ENCODE results near the gene WDR19. TPM values are rescaled to one million over a fixed set of nuclear protein-coding genes. Genes with fewer than 3 reads are reported as not detected.

WDR19 gene
- total RNA-seq, 1 donor: 46.2 TPM

DNA sequence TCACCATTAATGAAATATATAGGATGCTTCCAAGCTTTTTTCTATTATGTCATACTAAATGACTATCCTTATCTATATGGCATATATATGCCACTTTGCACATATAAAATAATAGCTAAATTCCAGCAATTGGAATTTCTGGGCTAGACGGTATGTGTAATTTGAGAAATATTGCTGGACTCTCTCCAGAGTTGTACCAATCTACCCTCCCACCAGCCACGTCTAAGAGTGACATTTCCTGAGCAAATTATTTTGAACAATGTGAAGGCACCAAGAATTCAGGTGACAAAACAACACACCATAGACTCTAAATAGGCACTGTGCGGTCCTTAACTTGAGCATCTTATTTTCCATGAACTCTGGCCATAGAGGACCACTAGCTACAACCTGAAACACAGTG lies 121.5 kb downstream of the WDR19 start:
- no peak overlapping the region for H3K4me3 ChIP-seq (ENCODE audit: low read depth, low read length)
- DNase-seq (ENCODE audit: low read depth): no peak
- TF ChIP-seq, protein P1, sequence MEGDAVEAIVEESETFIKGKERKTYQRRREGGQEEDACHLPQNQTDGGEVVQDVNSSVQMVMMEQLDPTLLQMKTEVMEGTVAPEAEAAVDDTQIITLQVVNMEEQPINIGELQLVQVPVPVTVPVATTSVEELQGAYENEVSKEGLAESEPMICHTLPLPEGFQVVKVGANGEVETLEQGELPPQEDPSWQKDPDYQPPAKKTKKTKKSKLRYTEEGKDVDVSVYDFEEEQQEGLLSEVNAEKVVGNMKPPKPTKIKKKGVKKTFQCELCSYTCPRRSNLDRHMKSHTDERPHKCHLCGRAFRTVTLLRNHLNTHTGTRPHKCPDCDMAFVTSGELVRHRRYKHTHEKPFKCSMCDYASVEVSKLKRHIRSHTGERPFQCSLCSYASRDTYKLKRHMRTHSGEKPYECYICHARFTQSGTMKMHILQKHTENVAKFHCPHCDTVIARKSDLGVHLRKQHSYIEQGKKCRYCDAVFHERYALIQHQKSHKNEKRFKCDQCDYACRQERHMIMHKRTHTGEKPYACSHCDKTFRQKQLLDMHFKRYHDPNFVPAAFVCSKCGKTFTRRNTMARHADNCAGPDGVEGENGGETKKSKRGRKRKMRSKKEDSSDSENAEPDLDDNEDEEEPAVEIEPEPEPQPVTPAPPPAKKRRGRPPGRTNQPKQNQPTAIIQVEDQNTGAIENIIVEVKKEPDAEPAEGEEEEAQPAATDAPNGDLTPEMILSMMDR (IDR thresholded peaks at IDR 0.05; ENCODE audit: insufficient read depth, low read length): no peak

DNA sequence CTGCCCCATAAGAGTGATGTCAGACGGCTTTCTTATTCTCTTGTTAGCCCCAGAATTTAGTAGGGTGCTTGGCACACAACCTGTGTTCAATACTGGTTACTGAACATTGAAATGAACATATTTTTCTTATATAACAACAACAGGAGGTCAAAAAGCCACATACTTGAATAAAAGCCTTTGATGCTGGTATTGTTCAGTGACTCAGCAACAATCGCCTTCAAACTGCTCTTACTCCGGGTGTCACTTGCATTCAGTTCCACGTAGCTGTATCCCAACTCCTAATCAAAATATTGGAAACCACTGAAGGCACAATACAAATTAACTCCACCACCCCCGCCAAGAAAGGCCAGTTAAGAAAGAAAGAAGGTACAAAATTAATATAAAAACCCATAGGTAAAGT lies 122.3 kb downstream of the WDR19 start:
- H3K4me3 ChIP-seq (ENCODE audit: low read depth, low read length): no peak overlapping the region
- DNase-seq (ENCODE audit: low read depth): no peak
- TF ChIP-seq, protein P1 (IDR thresholded peaks at IDR 0.05; ENCODE audit: insufficient read depth, low read length): no peak

DNA sequence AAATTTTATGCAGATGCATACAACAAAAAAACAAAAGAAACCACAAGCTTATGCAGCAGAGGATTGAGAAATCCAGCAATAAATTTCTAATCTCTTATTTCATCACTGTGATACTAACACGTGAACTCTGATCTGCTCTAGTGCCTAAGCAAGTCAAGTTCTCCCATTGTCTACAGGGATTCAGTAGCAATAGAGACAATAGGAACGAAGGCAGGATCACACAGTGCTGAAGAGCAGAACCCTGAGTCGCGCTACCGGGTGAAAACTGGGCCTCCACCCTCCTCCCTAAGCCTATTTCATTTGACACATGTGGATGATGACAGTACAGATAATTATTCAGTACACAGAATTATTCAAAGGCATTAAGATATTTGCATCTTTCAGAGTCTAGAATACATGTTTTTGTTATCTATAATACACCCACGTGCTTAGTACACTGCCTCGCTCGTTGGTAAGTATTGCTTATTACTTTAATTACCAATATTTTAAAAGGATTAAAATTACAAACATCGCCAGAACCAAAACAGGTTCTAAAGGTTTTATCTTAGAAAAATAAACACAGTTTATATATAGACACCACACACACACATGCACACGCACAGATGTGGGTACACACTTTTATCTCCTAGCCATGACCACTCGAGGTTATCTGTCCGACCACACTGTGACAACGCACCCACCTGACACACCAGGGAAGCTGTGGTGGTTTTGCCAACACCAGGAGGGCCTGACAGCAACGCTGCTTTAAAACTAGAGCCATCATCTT lies 123.8 kb downstream of the WDR19 start:
- no peak for DNase-seq (ENCODE audit: low read depth)
- TF ChIP-seq, protein P1 (IDR thresholded peaks at IDR 0.05; ENCODE audit: insufficient read depth, low read length): no peak
- no peak overlapping the region for H3K4me3 ChIP-seq (ENCODE audit: low read depth, low read length)

DNA sequence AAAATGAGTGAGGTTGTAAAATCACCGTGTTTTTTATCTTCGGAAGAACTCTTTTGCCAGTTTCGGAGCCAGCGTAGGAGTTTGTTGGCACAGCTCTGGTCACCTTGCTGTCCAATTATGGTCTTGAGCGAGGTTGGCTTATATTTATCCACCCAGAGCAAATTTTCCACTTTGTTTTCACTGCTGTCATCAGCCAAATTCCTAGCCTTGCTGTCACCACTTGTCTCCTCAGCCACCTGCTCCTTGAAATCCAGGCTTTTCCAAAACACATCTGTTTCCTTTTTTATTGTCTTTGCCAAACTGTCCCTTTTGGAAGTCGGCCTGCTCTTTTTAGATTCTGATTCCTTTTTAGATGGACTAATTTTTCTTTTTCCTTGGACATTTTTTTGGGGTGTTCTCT lies 126.3 kb downstream of the WDR19 start:
- H3K4me3 ChIP-seq (ENCODE audit: low read depth, low read length): no peak overlapping the region
- DNase-seq (ENCODE audit: low read depth): no peak
- TF ChIP-seq, protein P1 (IDR thresholded peaks at IDR 0.05; ENCODE audit: insufficient read depth, low read length): no peak

DNA sequence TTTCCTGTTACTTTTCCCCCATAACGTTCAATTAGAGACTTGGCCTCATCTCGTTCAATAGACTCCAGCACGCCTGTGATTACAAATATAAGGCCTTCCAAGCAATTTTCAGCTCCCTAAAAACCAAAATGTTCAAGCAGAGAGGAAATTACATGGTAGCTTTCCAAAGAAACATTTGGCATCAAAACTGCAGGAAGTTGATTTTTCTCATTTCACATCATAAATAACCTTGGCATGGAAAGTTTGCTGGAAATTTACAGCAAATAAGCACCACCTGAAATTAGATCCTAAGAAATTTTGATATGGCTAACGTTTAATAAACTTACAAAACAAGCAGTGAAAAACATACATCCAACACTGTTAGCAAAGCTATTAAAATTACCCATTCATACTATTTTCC lies 130.5 kb downstream of the WDR19 start:
- no peak for DNase-seq (ENCODE audit: low read depth)
- no peak overlapping the region for H3K4me3 ChIP-seq (ENCODE audit: low read depth, low read length)
- TF ChIP-seq, protein P1 (IDR thresholded peaks at IDR 0.05; ENCODE audit: insufficient read depth, low read length): no peak

DNA sequence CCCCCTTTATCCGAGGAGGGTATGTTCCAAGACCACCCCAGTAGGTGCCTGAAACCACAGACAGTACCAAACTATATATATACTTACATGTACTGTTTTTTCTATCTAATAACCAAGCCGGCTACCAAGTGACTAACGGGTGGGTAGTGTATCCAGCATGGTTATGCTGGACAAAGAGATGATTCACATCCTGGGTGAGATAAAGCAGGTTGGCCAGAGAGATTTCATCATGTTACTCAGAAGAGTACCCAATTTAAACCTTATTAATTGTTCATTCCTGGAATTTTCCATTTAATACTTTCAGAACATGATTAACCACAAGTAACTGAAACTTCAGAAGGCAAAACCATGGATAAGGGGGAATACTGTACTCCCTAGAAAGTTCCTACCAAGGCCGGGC lies 137.3 kb downstream of the WDR19 start:
- TF ChIP-seq, protein P1 (IDR thresholded peaks at IDR 0.05; ENCODE audit: insufficient read depth, low read length): no peak
- H3K4me3 ChIP-seq (ENCODE audit: low read depth, low read length): no peak overlapping the region
- DNase-seq (ENCODE audit: low read depth): peak; percentile 91
